Caco-2 (cell line): ENCODE measurements around the gene CRISPLD2. TPM values are rescaled to one million over a fixed set of nuclear protein-coding genes. Genes with fewer than 3 reads are reported as not detected.

Source experiments
- BruUV-seq: library from RNA; stranded (reverse); fragments of 400-500 nt; replicated peaks from 2 replicates; lab custom pipeline; 2021; lab: Mats Ljungman, UMichigan
- CTCF ChIA-PET: fragments of 300-600 bp; sonication (Branson Sonifier 250); formaldehyde crosslinking; loops from one replicate; lab custom pipeline; 2022; ENCODE audit warnings: antibody characterized with exemption; lab: Charles Lee
- POLR2A ChIA-PET: fragments of 300-600 bp; sonication (Branson Sonifier 250); formaldehyde crosslinking; loops from one replicate; lab custom pipeline; 2022; ENCODE audit warnings: antibody characterized with exemption; lab: Charles Lee
- DNase-seq, 2 experiments: peaks; one replicate each; pipeline versions ENCODE4 v3.0.0 to v3.0.0-alpha.2; 2020 to 2022
- H3K27me3 ChIP-seq: replicated peaks from 2 replicates; pipeline ENCODE4 v1.6.0; 2011; ENCODE audit warnings: low read length; ENCODE audit not compliant: control insufficient read depth, insufficient read depth
- H3K36me3 ChIP-seq: 2 replicates; pipeline ENCODE4 v1.5.1; 2011; ENCODE audit warnings: low read length; ENCODE audit not compliant: control insufficient read depth, insufficient read depth
- H3K4me1 ChIP-seq: fragments of 250-450 bp; sonication (Bioruptor Pico); 2 replicates; pipeline ENCODE4 v1.5.1; 2020; ENCODE audit warnings: mild to moderate bottlenecking
- H3K4me3 ChIP-seq: 2 replicates; pipeline ENCODE4 v1.5.1; 2011; ENCODE audit warnings: low read depth, mild to moderate bottlenecking, control low read depth, low read length
- H3K9me3 ChIP-seq: fragments of 250-450 bp; sonication (Bioruptor Pico); 2 replicates; pipeline ENCODE4 v1.5.1; 2020; ENCODE audit warnings: mild to moderate bottlenecking, moderate library complexity
- H3K27ac Mint-ChIP-seq: one replicate; pipeline ENCODE4 v1.8.0; 2022; ENCODE audit warnings: mixed read lengths; ENCODE audit not compliant: unreplicated experiment
- H3K27me3 Mint-ChIP-seq: one replicate; pipeline ENCODE4 v1.8.0; 2022; ENCODE audit warnings: mixed read lengths; ENCODE audit not compliant: insufficient read depth, unreplicated experiment
- H3K36me3 Mint-ChIP-seq: one replicate; pipeline ENCODE4 v1.8.0; 2022; ENCODE audit warnings: mild to moderate bottlenecking, mixed read lengths; ENCODE audit not compliant: insufficient read depth, unreplicated experiment
- H3K4me1 Mint-ChIP-seq: one replicate; pipeline ENCODE4 v1.8.0; 2022; ENCODE audit warnings: low read depth, mixed read lengths; ENCODE audit not compliant: unreplicated experiment
- H3K4me3 Mint-ChIP-seq: one replicate; pipeline ENCODE4 v1.8.0; 2022; ENCODE audit warnings: mild to moderate bottlenecking, moderate library complexity, mixed read lengths; ENCODE audit not compliant: unreplicated experiment
- H3K9me3 Mint-ChIP-seq: one replicate; pipeline ENCODE4 v1.8.0; 2022; ENCODE audit warnings: mixed read lengths; ENCODE audit not compliant: unreplicated experiment
- intact Hi-C: fragments of 100-400 bp; cut with micrococcal nuclease; formaldehyde crosslinking; loops from one replicate; pipeline ENCODE4 v1.10.0; 2022; ENCODE audit not compliant: unreplicated experiment
- total RNA-seq: library from RNA; stranded (reverse); gene quantifications from 2 replicates; pipeline ENCODE4 v1.2.3, GENCODE V29; 2022
- TF ChIP-seq, protein P1 (sequence below), 2 experiments: fragments of 200-600 bp in 1 of 2; IDR thresholded peaks; 1 replicate in 1 of 2; 2 replicates in 1 of 2; pipeline versions ENCODE4 v1.5.1 to v1.8.0; 2011 to 2022; ENCODE audit warnings: antibody characterized with exemption in 1 of 2, control low read depth in 1 of 2, inconsistent platforms in 1 of 2, low read depth in 1 of 2, low read length in 1 of 2, mild to moderate bottlenecking in 1 of 2, moderate library complexity in 1 of 2; ENCODE audit not compliant: insufficient read depth in 1 of 2, severe bottlenecking in 1 of 2, unreplicated experiment in 1 of 2

Gene CRISPLD2
- total RNA-seq, 1 experiment from 2014 or later, result 4.0 TPM

DNA sequence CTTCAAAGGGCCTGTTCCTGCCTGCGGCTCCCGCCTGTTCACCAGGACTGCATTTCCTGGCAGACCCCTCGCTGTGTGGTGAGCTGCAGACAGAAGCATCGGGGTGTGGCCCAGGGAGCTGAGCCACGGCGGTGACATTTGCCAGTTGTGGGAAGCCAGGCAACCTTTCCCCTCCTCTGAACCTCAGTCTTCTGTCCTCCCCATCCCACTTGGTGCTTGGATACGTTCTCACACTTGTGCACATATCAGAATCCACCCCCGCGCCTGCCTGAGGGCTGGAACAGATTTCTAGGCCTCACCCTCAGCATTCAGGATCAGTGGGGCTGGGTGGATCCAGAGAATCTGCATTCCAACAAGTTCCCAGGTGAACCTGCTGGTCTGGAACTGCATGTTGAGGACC lies 63.5 kb downstream of the CRISPLD2 start:
- DNase-seq, result no peak
- POLR2A ChIA-PET, result no interaction called here
- Mint-ChIP-seq H3K9me3 (no peaks in the 10 kb centered on the region), H3K27ac (no peak overlapping the region), H3K36me3 (no peaks in the 10 kb centered on the region), H3K27me3 (no peaks in the 10 kb centered on the region), H3K4me1 (no peaks in the 10 kb centered on the region), H3K4me3 (no peak overlapping the region)
- Histone ChIP-seq H3K36me3 (no peaks in the 10 kb centered on the region), H3K4me3 (no peak overlapping the region), H3K4me1 (no peaks in the 10 kb centered on the region), H3K9me3 (no peaks in the 10 kb centered on the region), H3K27me3 (no peaks in the 10 kb centered on the region)
- intact Hi-C loops, result no loop called here
- no TSS peak for BruUV-seq
- CTCF ChIA-PET, result no interaction called here
- TF ChIP-seq, protein P1, sequence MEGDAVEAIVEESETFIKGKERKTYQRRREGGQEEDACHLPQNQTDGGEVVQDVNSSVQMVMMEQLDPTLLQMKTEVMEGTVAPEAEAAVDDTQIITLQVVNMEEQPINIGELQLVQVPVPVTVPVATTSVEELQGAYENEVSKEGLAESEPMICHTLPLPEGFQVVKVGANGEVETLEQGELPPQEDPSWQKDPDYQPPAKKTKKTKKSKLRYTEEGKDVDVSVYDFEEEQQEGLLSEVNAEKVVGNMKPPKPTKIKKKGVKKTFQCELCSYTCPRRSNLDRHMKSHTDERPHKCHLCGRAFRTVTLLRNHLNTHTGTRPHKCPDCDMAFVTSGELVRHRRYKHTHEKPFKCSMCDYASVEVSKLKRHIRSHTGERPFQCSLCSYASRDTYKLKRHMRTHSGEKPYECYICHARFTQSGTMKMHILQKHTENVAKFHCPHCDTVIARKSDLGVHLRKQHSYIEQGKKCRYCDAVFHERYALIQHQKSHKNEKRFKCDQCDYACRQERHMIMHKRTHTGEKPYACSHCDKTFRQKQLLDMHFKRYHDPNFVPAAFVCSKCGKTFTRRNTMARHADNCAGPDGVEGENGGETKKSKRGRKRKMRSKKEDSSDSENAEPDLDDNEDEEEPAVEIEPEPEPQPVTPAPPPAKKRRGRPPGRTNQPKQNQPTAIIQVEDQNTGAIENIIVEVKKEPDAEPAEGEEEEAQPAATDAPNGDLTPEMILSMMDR (IDR thresholded peaks at IDR 0.05; ENCODE audit: insufficient read depth in 1 of 2, low read depth in 1 of 2, low read length in 1 of 2, severe bottlenecking in 1 of 2, unreplicated experiment in 1 of 2), result no peak

DNA sequence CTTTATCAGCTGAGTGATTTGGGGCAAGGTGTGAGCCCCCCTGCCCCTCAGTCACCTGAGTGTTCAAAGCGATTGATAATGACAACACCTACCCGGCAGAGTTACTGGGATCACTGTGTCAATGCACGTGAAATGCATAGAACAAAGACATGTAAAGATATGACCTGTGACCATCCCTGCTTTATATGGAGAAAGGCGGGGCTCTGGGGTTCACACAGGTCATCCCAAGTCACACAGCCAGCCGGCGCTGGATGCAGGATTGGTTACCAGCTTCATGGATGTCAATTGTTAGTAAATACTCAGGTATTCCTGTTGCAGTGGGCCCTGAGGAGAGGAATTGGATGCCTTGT lies 64.4 kb downstream of the CRISPLD2 start:
- H3K36me3 ChIP-seq, result no peaks in the 10 kb centered on the region
- no peaks in the 10 kb centered on the region for H3K27me3 Mint-ChIP-seq
- no peak overlapping the region for H3K4me3 ChIP-seq
- no TSS peak for BruUV-seq
- no peaks in the 10 kb centered on the region for H3K4me1 Mint-ChIP-seq
- H3K27ac Mint-ChIP-seq, result no peak overlapping the region
- no peak for DNase-seq
- intact Hi-C loops, result no loop called here
- H3K9me3 Mint-ChIP-seq, result no peaks in the 10 kb centered on the region
- H3K4me3 Mint-ChIP-seq, result no peak overlapping the region
- TF ChIP-seq, protein P1 (IDR thresholded peaks at IDR 0.05; ENCODE audit: insufficient read depth in 1 of 2, low read depth in 1 of 2, low read length in 1 of 2, severe bottlenecking in 1 of 2, unreplicated experiment in 1 of 2), result no peak
- ChIA-PET CTCF (no interaction called here), POLR2A (no interaction called here)
- no peaks in the 10 kb centered on the region for H3K36me3 Mint-ChIP-seq
- H3K9me3 ChIP-seq, result no peaks in the 10 kb centered on the region
- H3K4me1 ChIP-seq, result no peaks in the 10 kb centered on the region
- H3K27me3 ChIP-seq, result no peaks in the 10 kb centered on the region

DNA sequence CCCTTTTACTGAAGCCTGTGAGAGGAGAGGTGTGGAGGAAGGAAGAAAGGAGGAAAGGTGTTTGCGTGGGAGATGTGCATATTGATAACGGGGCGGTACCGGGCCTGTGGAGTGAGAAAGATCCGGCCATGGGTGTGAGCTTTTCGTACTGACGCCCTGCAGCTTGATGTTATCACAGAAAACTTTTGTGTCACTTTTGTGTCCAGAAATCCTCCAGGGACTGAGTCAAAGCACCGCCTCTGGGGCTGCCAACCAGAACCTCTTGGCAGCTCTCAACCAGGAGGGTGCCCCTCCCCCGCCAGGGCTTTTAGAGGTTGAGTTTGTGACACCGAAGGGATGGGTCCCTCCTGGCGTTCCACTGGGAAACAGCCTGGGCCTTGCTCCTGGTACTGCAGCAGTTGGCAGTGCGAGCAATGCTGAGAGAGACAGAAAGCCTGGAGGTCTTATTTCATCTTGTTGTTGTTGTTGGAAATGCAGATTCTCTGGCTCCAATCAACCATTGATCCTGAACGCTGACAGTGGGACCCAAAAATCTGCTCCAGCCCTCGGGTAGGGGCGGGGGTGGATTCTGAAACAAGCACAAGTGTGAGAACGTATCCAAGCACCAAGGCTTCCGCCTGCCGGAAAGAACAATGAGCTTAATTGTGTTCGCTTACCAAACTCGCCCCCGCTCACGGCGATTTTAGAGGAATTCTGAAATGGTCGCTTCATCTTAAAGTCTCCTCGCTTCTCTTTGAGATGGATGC lies 65.0 kb downstream of the CRISPLD2 start:
- no TSS peak for BruUV-seq
- no peak overlapping the region for H3K4me3 ChIP-seq
- POLR2A ChIA-PET, result no interaction called here

More for the DNA sequence above, 65.0 kb downstream of the CRISPLD2 start:
- H3K27me3 Mint-ChIP-seq, result no peaks in the 10 kb centered on the region
- intact Hi-C loops, result no loop called here
- no peaks in the 10 kb centered on the region for H3K4me1 Mint-ChIP-seq
- H3K4me1 ChIP-seq, result no peaks in the 10 kb centered on the region
- no peaks in the 10 kb centered on the region for H3K9me3 ChIP-seq
- no peaks in the 10 kb centered on the region for H3K36me3 ChIP-seq
- CTCF ChIA-PET, result no interaction called here
- TF ChIP-seq, protein P1 (IDR thresholded peaks at IDR 0.05; ENCODE audit: insufficient read depth in 1 of 2, low read depth in 1 of 2, low read length in 1 of 2, severe bottlenecking in 1 of 2, unreplicated experiment in 1 of 2), result no peak
- H3K27ac Mint-ChIP-seq, result no peak overlapping the region
- H3K27me3 ChIP-seq, result no peaks in the 10 kb centered on the region
- no peaks in the 10 kb centered on the region for H3K9me3 Mint-ChIP-seq
- DNase-seq, result no peak
- no peak overlapping the region for H3K4me3 Mint-ChIP-seq
- no peaks in the 10 kb centered on the region for H3K36me3 Mint-ChIP-seq
